ENCODE measurements around the gene ABL1.
A peak's percentile ranks its signal among the peaks of the same experiment; 100 is the strongest.

ABL1 gene

GRCh38 chr9:130877300-130877699 is 42.2 kb downstream of the ABL1 start:
- no peak overlapping the region for H3K4me3 ChIP-seq (ENCODE audit: low read depth, low read length)
- peaks cover 83% of the 10 kb centered on the region for H3K36me3 ChIP-seq (ENCODE audit: control insufficient read depth, insufficient read depth, low read length)
- no peak overlapping the region for H3K27ac ChIP-seq (ENCODE audit: low read depth, low read length)
- no peaks in the 10 kb centered on the region for H3K9me3 ChIP-seq (ENCODE audit: control insufficient read depth, insufficient read depth, low read depth, low read length)
- no peak overlapping the region for H3K9ac ChIP-seq (ENCODE audit: low read length)
- no peaks in the 10 kb centered on the region for H3K4me1 ChIP-seq (ENCODE audit: control insufficient read depth, insufficient read depth, low read length)
- H3K27me3 ChIP-seq (ENCODE audit: control insufficient read depth, insufficient read depth, low read length) = no peaks in the 10 kb centered on the region

- Histone ChIP-seq H3K9me3 (ENCODE audit: control insufficient read depth, insufficient read depth, low read depth, low read length) (no peaks in the 10 kb centered on the region), H3K4me3 (ENCODE audit: low read depth, low read length) (no peak overlapping the region), H3K36me3 (ENCODE audit: control insufficient read depth, insufficient read depth, low read length) (peaks cover 79% of the 10 kb centered on the region), H3K27ac (ENCODE audit: low read depth, low read length) (no peak overlapping the region), H3K4me1 (ENCODE audit: control insufficient read depth, insufficient read depth, low read length) (no peaks in the 10 kb centered on the region), H3K9ac (ENCODE audit: low read length) (no peak overlapping the region), H3K27me3 (ENCODE audit: control insufficient read depth, insufficient read depth, low read length) (no peaks in the 10 kb centered on the region)
Measured at GRCh38 chr9:130878295-130878694, 43.2 kb downstream of the ABL1 start.

- Histone ChIP-seq H3K4me3 (ENCODE audit: low read depth, low read length) (no peak overlapping the region), H3K9me3 (ENCODE audit: control insufficient read depth, insufficient read depth, low read depth, low read length) (no peaks in the 10 kb centered on the region), H3K4me1 (ENCODE audit: control insufficient read depth, insufficient read depth, low read length) (no peaks in the 10 kb centered on the region), H3K27me3 (ENCODE audit: control insufficient read depth, insufficient read depth, low read length) (no peaks in the 10 kb centered on the region), H3K27ac (ENCODE audit: low read depth, low read length) (no peak overlapping the region), H3K9ac (ENCODE audit: low read length) (no peak overlapping the region), H3K36me3 (ENCODE audit: control insufficient read depth, insufficient read depth, low read length) (peaks cover 79% of the 10 kb centered on the region)
Measured at GRCh38 chr9:130879863-130880411, 44.9 kb downstream of the ABL1 start.

GRCh38 chr9:130880599-130881220 is 45.7 kb downstream of the ABL1 start:
- no peak overlapping the region for H3K9ac ChIP-seq (ENCODE audit: low read length)
- no peak overlapping the region for H3K27ac ChIP-seq (ENCODE audit: low read depth, low read length)
- H3K27me3 ChIP-seq (ENCODE audit: control insufficient read depth, insufficient read depth, low read length) = no peaks in the 10 kb centered on the region
- H3K4me3 ChIP-seq (ENCODE audit: low read depth, low read length) = no peak overlapping the region
- no peaks in the 10 kb centered on the region for H3K4me1 ChIP-seq (ENCODE audit: control insufficient read depth, insufficient read depth, low read length)
- H3K9me3 ChIP-seq (ENCODE audit: control insufficient read depth, insufficient read depth, low read depth, low read length) = no peaks in the 10 kb centered on the region
- H3K36me3 ChIP-seq (ENCODE audit: control insufficient read depth, insufficient read depth, low read length) = peaks cover 81% of the 10 kb centered on the region

- no peaks in the 10 kb centered on the region for H3K9me3 ChIP-seq (ENCODE audit: control insufficient read depth, insufficient read depth, low read depth, low read length)
- no peak overlapping the region for H3K9ac ChIP-seq (ENCODE audit: low read length)
- H3K4me1 ChIP-seq (ENCODE audit: control insufficient read depth, insufficient read depth, low read length) = no peaks in the 10 kb centered on the region
- H3K27ac ChIP-seq (ENCODE audit: low read depth, low read length) = no peak overlapping the region
- no peak overlapping the region for H3K4me3 ChIP-seq (ENCODE audit: low read depth, low read length)
- no peaks in the 10 kb centered on the region for H3K27me3 ChIP-seq (ENCODE audit: control insufficient read depth, insufficient read depth, low read length)
- H3K36me3 ChIP-seq (ENCODE audit: control insufficient read depth, insufficient read depth, low read length) = peaks cover 88% of the 10 kb centered on the region
Measured at GRCh38 chr9:130881516-130881915, 46.5 kb downstream of the ABL1 start.

GRCh38 chr9:130882696-130883225 is 47.7 kb downstream of the ABL1 start:
- no peaks in the 10 kb centered on the region for H3K4me1 ChIP-seq (ENCODE audit: control insufficient read depth, insufficient read depth, low read length)
- no peak overlapping the region for H3K9ac ChIP-seq (ENCODE audit: low read length)
- H3K4me3 ChIP-seq (ENCODE audit: low read depth, low read length) = no peak overlapping the region
- H3K27me3 ChIP-seq (ENCODE audit: control insufficient read depth, insufficient read depth, low read length) = no peaks in the 10 kb centered on the region
- no peak overlapping the region for H3K27ac ChIP-seq (ENCODE audit: low read depth, low read length)
- H3K9me3 ChIP-seq (ENCODE audit: control insufficient read depth, insufficient read depth, low read depth, low read length) = no peaks in the 10 kb centered on the region
- H3K36me3 ChIP-seq (ENCODE audit: control insufficient read depth, insufficient read depth, low read length) = peaks cover 93% of the 10 kb centered on the region

- Histone ChIP-seq H3K4me1 (ENCODE audit: control insufficient read depth, insufficient read depth, low read length) (no peaks in the 10 kb centered on the region), H3K4me3 (ENCODE audit: low read depth, low read length) (no peak overlapping the region), H3K9me3 (ENCODE audit: control insufficient read depth, insufficient read depth, low read depth, low read length) (no peaks in the 10 kb centered on the region), H3K36me3 (ENCODE audit: control insufficient read depth, insufficient read depth, low read length) (peaks cover 95% of the 10 kb centered on the region), H3K27me3 (ENCODE audit: control insufficient read depth, insufficient read depth, low read length) (no peaks in the 10 kb centered on the region), H3K27ac (ENCODE audit: low read depth, low read length) (no peak overlapping the region), H3K9ac (ENCODE audit: low read length) (no peak overlapping the region)
Measured at GRCh38 chr9:130883479-130883878, 48.4 kb downstream of the ABL1 start.

GRCh38 chr9:130884111-130884531 is 49.1 kb downstream of the ABL1 start:
- no peaks in the 10 kb centered on the region for H3K4me1 ChIP-seq (ENCODE audit: control insufficient read depth, insufficient read depth, low read length)
- H3K9ac ChIP-seq (ENCODE audit: low read length) = no peak overlapping the region
- no peak overlapping the region for H3K27ac ChIP-seq (ENCODE audit: low read depth, low read length)
- H3K9me3 ChIP-seq (ENCODE audit: control insufficient read depth, insufficient read depth, low read depth, low read length) = no peaks in the 10 kb centered on the region
- peaks cover 96% of the 10 kb centered on the region for H3K36me3 ChIP-seq (ENCODE audit: control insufficient read depth, insufficient read depth, low read length)
- no peaks in the 10 kb centered on the region for H3K27me3 ChIP-seq (ENCODE audit: control insufficient read depth, insufficient read depth, low read length)
- no peak overlapping the region for H3K4me3 ChIP-seq (ENCODE audit: low read depth, low read length)

GRCh38 chr9:130884542-130885483 is 49.8 kb downstream of the ABL1 start:
- Histone ChIP-seq H3K9me3 (ENCODE audit: control insufficient read depth, insufficient read depth, low read depth, low read length) (no peaks in the 10 kb centered on the region), H3K4me3 (ENCODE audit: low read depth, low read length) (no peak overlapping the region), H3K36me3 (ENCODE audit: control insufficient read depth, insufficient read depth, low read length) (peaks cover 90% of the 10 kb centered on the region), H3K4me1 (ENCODE audit: control insufficient read depth, insufficient read depth, low read length) (no peaks in the 10 kb centered on the region), H3K27ac (ENCODE audit: low read depth, low read length) (peak overlapping the region; percentile 77; the same call in 1 of the 2 replicates), H3K27me3 (ENCODE audit: control insufficient read depth, insufficient read depth, low read length) (no peaks in the 10 kb centered on the region), H3K9ac (ENCODE audit: low read length) (no peak overlapping the region)

GRCh38 chr9:130885484-130886375 is 50.7 kb downstream of the ABL1 start:
- H3K9me3 ChIP-seq (ENCODE audit: control insufficient read depth, insufficient read depth, low read depth, low read length) = no peaks in the 10 kb centered on the region
- H3K27me3 ChIP-seq (ENCODE audit: control insufficient read depth, insufficient read depth, low read length) = no peaks in the 10 kb centered on the region
- no peaks in the 10 kb centered on the region for H3K4me1 ChIP-seq (ENCODE audit: control insufficient read depth, insufficient read depth, low read length)
- H3K4me3 ChIP-seq (ENCODE audit: low read depth, low read length) = no peak overlapping the region
- H3K36me3 ChIP-seq (ENCODE audit: control insufficient read depth, insufficient read depth, low read length) = peaks cover 87% of the 10 kb centered on the region
- H3K27ac ChIP-seq (ENCODE audit: low read depth, low read length) = peak overlapping the region; percentile 77
- H3K9ac ChIP-seq (ENCODE audit: low read length) = no peak overlapping the region
